ENCODE measurements around the gene HMG20B.

HMG20B gene

GRCh38 chr19:3593156-3593555 is 20.4 kb downstream of the HMG20B start:
- ATAC-seq: no peak
- TF ChIP-seq TCF4 (CRISPR knock-in tag; IDR thresholded peaks at IDR 0.05; ENCODE audit: borderline replicate concordance): no peak
- TF ChIP-seq BACH2 (CRISPR knock-in tag; IDR thresholded peaks at IDR 0.05; ENCODE audit: borderline replicate concordance): no peak
- no peak for TF ChIP-seq POU6F1 (CRISPR knock-in tag; IDR thresholded peaks at IDR 0.05; ENCODE audit: borderline replicate concordance, low read depth)
- TF ChIP-seq ZNF8 (CRISPR knock-in tag; IDR thresholded peaks at IDR 0.05): no peak

GRCh38 chr19:3595521-3596061 is 22.8 kb downstream of the HMG20B start:
- ATAC-seq: no peak
- TF ChIP-seq CSDC2 (CRISPR knock-in tag; IDR thresholded peaks at IDR 0.05) (no peak), ZNF565 (CRISPR knock-in tag; conservative IDR thresholded peaks at IDR 0.05; ENCODE audit: low read depth) (no peak), CSRNP3 (CRISPR knock-in tag; IDR thresholded peaks at IDR 0.05) (no peak), POU6F1 (CRISPR knock-in tag; IDR thresholded peaks at IDR 0.05; ENCODE audit: borderline replicate concordance, low read depth) (no peak), ARNTL (CRISPR knock-in tag; IDR thresholded peaks at IDR 0.05; ENCODE audit: borderline replicate concordance, low read depth) (no peak), ESRRG (CRISPR knock-in tag; IDR thresholded peaks at IDR 0.05) (no peak), PATZ1 (CRISPR knock-in tag; IDR thresholded peaks at IDR 0.05; ENCODE audit: borderline replicate concordance) (no peak), CREB5 (CRISPR knock-in tag; IDR thresholded peaks at IDR 0.05; ENCODE audit: low read depth) (no peak), SNAI2 (CRISPR knock-in tag; IDR thresholded peaks at IDR 0.05) (no peak), TOX (CRISPR knock-in tag; IDR thresholded peaks at IDR 0.05; ENCODE audit: borderline replicate concordance) (no peak), ISL1 (CRISPR knock-in tag; IDR thresholded peaks at IDR 0.05) (no peak), GLIS3 (CRISPR knock-in tag; IDR thresholded peaks at IDR 0.05) (no peak), PPARA (CRISPR knock-in tag; IDR thresholded peaks at IDR 0.05; ENCODE audit: borderline replicate concordance) (no peak), OSR1 (CRISPR knock-in tag; IDR thresholded peaks at IDR 0.05) (no peak), ZFP30 (CRISPR knock-in tag; IDR thresholded peaks at IDR 0.05) (no peak), ZNF8 (CRISPR knock-in tag; IDR thresholded peaks at IDR 0.05) (no peak), TCF4 (CRISPR knock-in tag; IDR thresholded peaks at IDR 0.05; ENCODE audit: borderline replicate concordance) (no peak), ZC3H10 (CRISPR knock-in tag; IDR thresholded peaks at IDR 0.05) (no peak)

- no peak for TF ChIP-seq ESRRG (CRISPR knock-in tag; IDR thresholded peaks at IDR 0.05)
- TF ChIP-seq GLIS3 (CRISPR knock-in tag; IDR thresholded peaks at IDR 0.05): no peak
- no peak for TF ChIP-seq ARNTL (CRISPR knock-in tag; IDR thresholded peaks at IDR 0.05; ENCODE audit: borderline replicate concordance, low read depth)
- TF ChIP-seq PPARA (CRISPR knock-in tag; IDR thresholded peaks at IDR 0.05; ENCODE audit: borderline replicate concordance): no peak
- TF ChIP-seq SNAI2 (CRISPR knock-in tag; IDR thresholded peaks at IDR 0.05): no peak
- no peak for TF ChIP-seq RARB (CRISPR knock-in tag; IDR thresholded peaks at IDR 0.05)
- no peak for TF ChIP-seq ZFP30 (CRISPR knock-in tag; IDR thresholded peaks at IDR 0.05)
- no peak for TF ChIP-seq ZNF8 (CRISPR knock-in tag; IDR thresholded peaks at IDR 0.05)
- no peak for TF ChIP-seq POU6F1 (CRISPR knock-in tag; IDR thresholded peaks at IDR 0.05; ENCODE audit: borderline replicate concordance, low read depth)
- TF ChIP-seq ZFP3 (CRISPR knock-in tag; IDR thresholded peaks at IDR 0.05): no peak
- ATAC-seq: no peak; the same call in 2 of the 3 replicates
Observed at GRCh38 chr19:3599776-3600187, 27.0 kb downstream of the HMG20B start.

Data from SK-N-SH treated with all-trans-retinoic acid at 6 μM for 48 hours (cell line).